OCI-M2 (cell line): Measurements from ENCODE around the gene RGS7.
"Not testable (repeated sequence)": the region's sequence is repeated elsewhere in the genome, so short reads cannot be mapped to it uniquely, and the experiment has no call there.

Source experiments
- DNase-seq: peaks from one replicate; lab custom pipeline; 2025; ENCODE audit not compliant: unreplicated experiment; lab: John Stamatoyannopoulos, UW

Gene RGS7

DNA sequence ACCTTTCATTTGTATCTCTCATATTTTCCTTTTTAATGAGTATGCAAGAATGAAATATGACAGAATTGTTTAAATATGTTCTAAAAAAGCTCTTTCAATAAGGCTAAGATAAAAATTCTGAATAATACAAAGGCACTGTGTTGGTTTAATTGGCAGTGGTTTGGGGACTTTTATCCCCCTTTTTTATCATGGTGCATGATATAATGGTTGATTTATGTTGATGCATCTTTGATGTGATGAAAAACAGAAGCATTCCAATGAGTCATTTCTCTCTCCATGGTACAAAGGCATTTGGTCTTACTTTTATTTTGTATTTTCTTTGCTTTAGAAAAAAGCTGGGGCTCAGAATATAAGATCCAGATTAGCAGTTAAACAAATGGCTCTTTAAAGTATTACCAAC lies 617.9 kb downstream of the RGS7 start:
- no peak for DNase-seq

DNA sequence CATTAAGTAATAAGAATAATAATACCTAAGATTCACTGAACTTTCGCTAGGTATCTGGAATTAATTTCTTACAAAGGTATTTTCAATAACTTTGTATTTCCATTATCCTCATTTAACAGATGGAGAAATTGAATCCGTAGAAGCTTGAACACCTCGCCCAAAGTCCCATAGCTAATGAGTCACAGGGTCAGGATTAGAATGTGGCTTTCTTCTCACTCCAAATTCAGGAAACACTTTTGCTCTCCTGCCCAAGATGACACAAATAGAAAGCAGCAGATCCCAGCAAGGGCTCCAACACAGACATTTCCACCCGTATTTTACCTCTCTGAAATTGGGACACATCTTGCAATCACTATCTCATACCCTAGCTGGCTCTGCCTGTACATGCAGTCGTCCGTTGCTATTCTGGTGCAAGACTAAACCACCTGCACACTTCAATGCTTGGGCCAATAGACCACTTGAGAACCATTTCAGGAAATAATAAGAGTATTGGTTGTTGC lies 619.2 kb downstream of the RGS7 start:
- DNase-seq, result no peak

DNA sequence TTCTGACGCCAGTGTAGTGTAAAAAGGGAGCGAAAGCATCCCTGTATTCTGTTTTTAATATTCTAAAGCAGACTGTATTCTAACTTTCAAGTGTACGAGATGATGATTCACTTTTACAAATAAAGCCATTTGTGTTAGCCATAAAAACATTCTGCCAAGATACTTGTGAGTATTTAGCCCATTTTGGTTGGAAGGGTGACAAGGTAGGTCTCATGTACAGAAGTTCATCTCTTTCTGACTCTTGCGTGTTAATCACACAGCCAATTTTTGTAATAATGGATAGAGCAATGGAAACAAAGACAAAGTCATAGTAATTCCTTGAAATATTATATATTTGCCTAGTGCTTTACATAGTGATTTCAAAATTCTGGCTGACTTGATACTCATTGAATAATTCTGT lies 619.7 kb downstream of the RGS7 start:
- DNase-seq, result no peak

DNA sequence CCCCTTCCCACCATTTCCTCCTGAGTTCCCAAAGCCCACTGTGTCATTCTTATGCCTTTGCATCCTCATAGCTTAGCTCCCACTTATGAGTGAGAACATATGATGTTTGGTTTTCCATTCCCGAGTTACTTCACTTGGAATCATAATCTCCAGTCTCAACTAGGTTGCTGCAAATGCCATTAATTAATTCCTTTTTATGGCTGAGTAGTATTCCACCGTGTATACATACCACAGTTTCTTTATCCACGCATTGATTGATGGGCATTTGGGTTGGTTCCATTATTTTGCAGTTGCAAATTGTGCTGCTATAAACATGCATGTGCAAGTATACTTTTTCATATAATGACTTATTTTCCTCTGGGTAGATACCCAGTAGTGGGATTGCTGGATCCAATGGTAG lies 622.3 kb downstream of the RGS7 start:
- not testable (repeated sequence) for DNase-seq

DNA sequence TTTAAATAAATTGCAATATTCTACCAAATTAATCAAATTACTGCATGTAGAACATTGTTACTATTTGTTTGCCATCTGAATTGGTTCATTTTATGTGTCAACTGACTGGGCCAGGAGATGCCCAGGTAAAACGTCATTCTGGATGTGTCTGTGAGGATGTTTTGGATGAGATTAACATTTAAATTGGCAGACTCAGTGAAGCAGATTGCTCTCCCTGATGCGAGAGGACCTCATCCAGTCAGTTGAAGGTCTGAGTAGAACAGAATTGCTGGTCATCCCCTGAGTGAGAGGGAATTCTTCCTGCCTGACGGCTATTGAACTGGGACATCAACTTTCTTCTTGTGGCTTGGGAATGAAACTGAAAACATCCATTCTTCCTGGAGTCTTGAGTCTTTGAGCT lies 623.0 kb downstream of the RGS7 start:
- DNase-seq, result no peak

DNA sequence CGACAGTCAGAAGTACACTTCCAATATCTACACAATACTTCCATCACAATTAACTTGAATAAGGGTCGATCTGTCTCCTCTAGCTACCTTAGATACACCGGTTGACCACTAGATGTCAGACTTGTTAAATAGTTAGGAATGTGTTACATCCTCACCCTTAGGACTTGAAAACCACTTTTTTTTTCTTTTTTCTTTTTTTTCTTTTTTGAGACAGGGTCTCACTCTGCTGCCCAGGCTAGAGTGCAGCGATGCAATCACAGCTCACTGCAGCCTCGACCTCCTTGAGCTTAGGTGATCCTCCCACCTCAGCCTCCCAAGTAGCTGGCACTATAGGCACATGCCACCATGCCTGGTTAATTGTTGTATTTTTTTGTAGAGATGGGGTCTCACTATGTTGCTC lies 624.6 kb downstream of the RGS7 start:
- DNase-seq, result no peak
